ENCODE measurements around the gene TCEAL1. TPM values are rescaled to one million over a fixed set of nuclear protein-coding genes. Genes with fewer than 3 reads are reported as not detected.

TCEAL1 gene
- total RNA-seq, 2 experiments from 2014 or later = 5.9 to 8.7 TPM

GRCh38 chrX:103613362-103613890 is 15.3 kb upstream of the TCEAL1 start:
- Mint-ChIP-seq H3K9me3 (ENCODE audit: low read depth) (no peaks in the 10 kb centered on the region), H3K27ac (no peak overlapping the region), H3K4me3 (no peak overlapping the region), H3K27me3 (no peaks in the 10 kb centered on the region), H3K36me3 (ENCODE audit: low read depth) (no peaks in the 10 kb centered on the region), H3K4me1 (no peaks in the 10 kb centered on the region)
- ChIA-PET POLR2A (no interaction called here), CTCF (no interaction called here)
- DNase-seq = no peak
- intact Hi-C loops (cut with DNase I, micrococcal nuclease) = no loop called here
- no peak for ATAC-seq

GRCh38 chrX:103614999-103615398 is 13.8 kb upstream of the TCEAL1 start:
- intact Hi-C loops (cut with DNase I, micrococcal nuclease) = no loop called here
- no peaks in the 10 kb centered on the region for H3K27me3 Mint-ChIP-seq
- no peaks in the 10 kb centered on the region for H3K4me1 Mint-ChIP-seq
- CTCF ChIA-PET = interaction anchor here (1.1 kb wide), 1 partner anchor 11 kb away, joined by 3 read pairs; no protein-coding TSS in a partner anchor
- H3K9me3 Mint-ChIP-seq (ENCODE audit: low read depth) = no peaks in the 10 kb centered on the region
- DNase-seq (no peak), ATAC-seq (no peak)
- no peaks in the 10 kb centered on the region for H3K36me3 Mint-ChIP-seq (ENCODE audit: low read depth)
- H3K27ac Mint-ChIP-seq = no peak overlapping the region
- POLR2A ChIA-PET = no interaction called here
- H3K4me3 Mint-ChIP-seq = no peak overlapping the region

DNA sequence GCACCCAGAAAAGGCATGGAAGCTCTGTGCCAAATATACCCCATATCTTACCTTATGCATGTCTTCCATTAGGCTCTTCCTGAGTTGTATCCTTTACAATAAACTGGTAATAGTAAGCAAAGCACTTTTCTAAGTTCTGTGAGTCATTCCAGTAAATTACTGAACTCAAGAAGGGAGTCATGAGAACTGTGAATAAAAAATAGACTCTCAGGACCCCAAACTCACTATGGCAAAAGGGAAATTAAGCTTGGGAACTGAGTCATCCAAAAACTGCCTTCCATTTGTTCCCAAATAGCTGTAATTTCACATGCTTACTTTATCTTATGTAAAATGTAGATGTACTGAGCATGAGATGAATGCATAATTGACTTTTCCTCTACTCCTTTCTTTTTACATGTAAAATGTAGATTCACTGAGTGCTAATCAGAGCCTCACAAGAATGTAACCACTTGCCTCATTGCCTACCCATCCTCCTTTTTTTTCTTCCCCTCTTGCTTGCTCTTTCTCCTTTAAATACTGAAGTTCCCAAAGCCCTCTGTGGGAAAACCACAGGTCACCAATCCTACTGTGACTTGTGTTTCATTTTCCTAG is 12.9 kb upstream of the TCEAL1 start:
- ChIA-PET POLR2A (no interaction called here), CTCF (interaction anchor here (1.1 kb wide), 1 partner anchor 12 kb away, joined by 3 read pairs; no protein-coding TSS in a partner anchor)
- Mint-ChIP-seq H3K4me3 (no peak overlapping the region), H3K27me3 (no peaks in the 10 kb centered on the region), H3K36me3 (ENCODE audit: low read depth) (no peaks in the 10 kb centered on the region), H3K4me1 (no peaks in the 10 kb centered on the region), H3K9me3 (ENCODE audit: low read depth) (no peaks in the 10 kb centered on the region), H3K27ac (no peak overlapping the region)
- intact Hi-C loops (cut with DNase I, micrococcal nuclease) = no loop called here
- DNase-seq = no peak
- ATAC-seq = peak; percentile 23

DNA sequence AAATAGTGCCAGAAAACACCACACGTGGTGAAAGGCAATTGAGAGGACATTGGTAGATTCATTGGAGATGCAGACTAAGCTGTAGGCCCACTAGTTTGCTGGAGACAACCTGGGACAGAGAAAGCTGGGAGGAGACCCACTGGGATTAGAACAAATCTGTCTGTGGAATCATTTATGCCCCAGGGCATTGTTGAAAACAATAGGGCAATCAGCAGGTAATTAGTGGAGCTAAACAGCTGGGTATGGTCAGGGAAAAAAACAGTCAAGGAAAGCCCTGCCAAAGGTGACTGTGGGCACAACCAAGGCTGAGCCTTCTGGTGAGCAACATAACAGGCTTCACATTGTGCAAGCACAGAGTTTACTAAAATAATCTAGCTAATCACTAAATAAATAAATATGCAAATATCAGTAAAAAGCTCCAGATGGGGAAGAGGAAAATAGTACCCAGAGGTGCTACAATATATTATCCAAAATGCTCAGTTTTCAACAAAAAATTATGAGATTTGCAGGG is 12.0 kb upstream of the TCEAL1 start:
- no peaks in the 10 kb centered on the region for H3K27me3 Mint-ChIP-seq
- H3K9me3 Mint-ChIP-seq (ENCODE audit: low read depth) = no peaks in the 10 kb centered on the region
- H3K4me1 Mint-ChIP-seq = no peaks in the 10 kb centered on the region
- ChIA-PET POLR2A (no interaction called here), CTCF (no interaction called here)
- DNase-seq = no peak
- H3K4me3 Mint-ChIP-seq = no peak overlapping the region
- no peak overlapping the region for H3K27ac Mint-ChIP-seq
- intact Hi-C loops (cut with DNase I, micrococcal nuclease) = no loop called here
- H3K36me3 Mint-ChIP-seq (ENCODE audit: low read depth) = no peaks in the 10 kb centered on the region
- ATAC-seq = no peak

DNA sequence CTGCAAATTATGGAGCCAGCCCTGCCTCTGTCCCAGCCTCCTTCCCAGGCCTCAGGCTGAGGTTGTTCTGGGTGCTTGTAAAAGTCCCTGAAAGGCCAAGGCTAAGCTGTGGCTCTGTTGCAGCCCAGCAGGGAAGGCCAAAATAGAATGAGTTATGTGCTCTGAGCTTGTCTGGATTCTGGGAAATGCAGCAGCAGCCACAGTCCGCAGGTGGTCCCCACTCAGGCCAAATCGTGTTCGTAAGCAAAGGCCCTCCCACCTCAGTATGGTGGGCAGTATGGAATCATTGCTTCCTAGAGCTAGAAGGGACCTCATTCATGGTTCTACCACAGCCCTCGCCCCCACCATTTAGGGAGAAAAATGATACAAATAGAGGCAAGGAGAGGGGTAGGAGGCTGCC is 4.7 kb upstream of the TCEAL1 start:
- H3K27ac Mint-ChIP-seq = no peak overlapping the region
- no peaks in the 10 kb centered on the region for H3K9me3 Mint-ChIP-seq (ENCODE audit: low read depth)
- H3K4me3 Mint-ChIP-seq = no peak overlapping the region
- peaks cover 12% of the 10 kb centered on the region for H3K4me1 Mint-ChIP-seq
- no peaks in the 10 kb centered on the region for H3K36me3 Mint-ChIP-seq (ENCODE audit: low read depth)
- ATAC-seq = no peak
- ChIA-PET CTCF (no interaction called here), POLR2A (no interaction called here)
- intact Hi-C loops (cut with DNase I, micrococcal nuclease) = no loop called here
- no peaks in the 10 kb centered on the region for H3K27me3 Mint-ChIP-seq
- no peak for DNase-seq

- CTCF ChIA-PET = no interaction called here
- POLR2A ChIA-PET = no interaction called here
- Mint-ChIP-seq H3K4me3 (no peak overlapping the region), H3K27ac (no peak overlapping the region), H3K36me3 (ENCODE audit: low read depth) (no peaks in the 10 kb centered on the region), H3K27me3 (no peaks in the 10 kb centered on the region), H3K9me3 (ENCODE audit: low read depth) (no peaks in the 10 kb centered on the region), H3K4me1 (peaks cover 18% of the 10 kb centered on the region)
- intact Hi-C loops (cut with DNase I, micrococcal nuclease) = loop anchor here in 1 of 2 experiments (5.0 kb wide), 1 partner anchor 60 kb away; the partner anchor contains the start of gene MORF4L2
- peak; percentile 45 for ATAC-seq
- no peak for DNase-seq
These were observed 1.9 kb upstream of the TCEAL1 start for GRCh38 chrX:103626855-103627254.

GRCh38 chrX:103629318-103630170 is 769 bp downstream of the TCEAL1 start:
- DNase-seq (peak; percentile 55), ATAC-seq (peak; percentile 58)
- CTCF ChIA-PET = interaction anchor here (0.9 kb wide), 1 partner anchor 96 kb away, joined by 4 read pairs; no protein-coding TSS in a partner anchor
- intact Hi-C loops (cut with DNase I, micrococcal nuclease) = loop anchor here (1.0 to 5.0 kb wide), 4 partner anchors 45 to 75 kb away; partner anchors contain the start of genes MORF4L2 (in 2 of the 2) and TCEAL4 (in 1 of the 2)
- H3K4me3 Mint-ChIP-seq = peak overlapping the region; percentile 81
- POLR2A ChIA-PET = interaction anchor here (0.5 kb wide), 1 partner anchor 1698 kb away, joined by 3 read pairs; the partner anchor contains the start of gene ZMAT1
- H3K27me3 Mint-ChIP-seq = no peaks in the 10 kb centered on the region
- H3K4me1 Mint-ChIP-seq = peaks cover 18% of the 10 kb centered on the region
- peak overlapping the region; percentile 87 for H3K27ac Mint-ChIP-seq
- no peaks in the 10 kb centered on the region for H3K9me3 Mint-ChIP-seq (ENCODE audit: low read depth)
- H3K36me3 Mint-ChIP-seq (ENCODE audit: low read depth) = no peaks in the 10 kb centered on the region

GRCh38 chrX:103630171-103630511 is 1.4 kb downstream of the TCEAL1 start:
- POLR2A ChIA-PET = no interaction called here
- intact Hi-C loops (cut with DNase I, micrococcal nuclease) = no loop called here
- Mint-ChIP-seq H3K27me3 (no peaks in the 10 kb centered on the region), H3K36me3 (ENCODE audit: low read depth) (no peaks in the 10 kb centered on the region), H3K4me3 (peak overlapping the region; percentile 81), H3K4me1 (peaks cover 18% of the 10 kb centered on the region), H3K27ac (peak overlapping the region; percentile 87), H3K9me3 (ENCODE audit: low read depth) (no peaks in the 10 kb centered on the region)
- CTCF ChIA-PET = interaction anchor here (0.9 kb wide), 1 partner anchor 97 kb away, joined by 4 read pairs; no protein-coding TSS in a partner anchor
- no peak for ATAC-seq
- no peak for DNase-seq

- no peak for DNase-seq
- CTCF ChIA-PET = no interaction called here
- no peaks in the 10 kb centered on the region for H3K36me3 Mint-ChIP-seq (ENCODE audit: low read depth)
- no peak for ATAC-seq
- H3K9me3 Mint-ChIP-seq (ENCODE audit: low read depth) = no peaks in the 10 kb centered on the region
- no peaks in the 10 kb centered on the region for H3K27me3 Mint-ChIP-seq
- no peak overlapping the region for H3K27ac Mint-ChIP-seq
- H3K4me3 Mint-ChIP-seq = no peak overlapping the region
- peaks cover 18% of the 10 kb centered on the region for H3K4me1 Mint-ChIP-seq
- POLR2A ChIA-PET = no interaction called here
- intact Hi-C loops (cut with DNase I, micrococcal nuclease) = no loop called here
These were observed 2.4 kb downstream of the TCEAL1 start for GRCh38 chrX:103631145-103631544.

- intact Hi-C loops (cut with DNase I, micrococcal nuclease) = no loop called here
- DNase-seq (no peak), ATAC-seq (no peak)
- ChIA-PET POLR2A (no interaction called here), CTCF (no interaction called here)
- no peaks in the 10 kb centered on the region for H3K9me3 Mint-ChIP-seq (ENCODE audit: low read depth)
- no peaks in the 10 kb centered on the region for H3K36me3 Mint-ChIP-seq (ENCODE audit: low read depth)
- no peak overlapping the region for H3K4me3 Mint-ChIP-seq
- no peaks in the 10 kb centered on the region for H3K4me1 Mint-ChIP-seq
- H3K27me3 Mint-ChIP-seq = no peaks in the 10 kb centered on the region
- H3K27ac Mint-ChIP-seq = no peak overlapping the region
These were observed 6.7 kb downstream of the TCEAL1 start for GRCh38 chrX:103635436-103635835.

- H3K27ac Mint-ChIP-seq = no peak overlapping the region
- DNase-seq = no peak
- CTCF ChIA-PET = no interaction called here
- no peaks in the 10 kb centered on the region for H3K4me1 Mint-ChIP-seq
- intact Hi-C loops (cut with DNase I, micrococcal nuclease) = no loop called here
- H3K4me3 Mint-ChIP-seq = no peak overlapping the region
- no peaks in the 10 kb centered on the region for H3K36me3 Mint-ChIP-seq (ENCODE audit: low read depth)
- no peaks in the 10 kb centered on the region for H3K27me3 Mint-ChIP-seq
- POLR2A ChIA-PET = no interaction called here
- H3K9me3 Mint-ChIP-seq (ENCODE audit: low read depth) = no peaks in the 10 kb centered on the region
- peak; percentile 30 for ATAC-seq
These were observed 9.0 kb downstream of the TCEAL1 start for GRCh38 chrX:103637604-103638338.

All from activated CD4-positive, alpha-beta T cell treated with anti-CD3 and anti-CD28 coated beads for 36 hours (primary cell).